Stimulated activated CD4-positive, alpha-beta T cell treated with anti-CD3 and anti-CD28 coated beads, Interleukin-1b, Interleukin-23, amount 100 ng/mL, for 48 hours (primary cell): ENCODE data around the gene RNF151.

Experiments used
- DNase-seq: peaks from one replicate; pipeline ENCODE4 v3.0.0-alpha.2; 2020

Gene RNF151

GRCh38 chr16:1993731-1994131, 27.1 kb downstream of the RNF151 start:
- DNase-seq: peak; percentile 67

- DNase-seq: no peak
These were observed 31.1 kb downstream of the RNF151 start for GRCh38 chr16:1997494-1998359.

GRCh38 chr16:1998360-1998835, 31.7 kb downstream of the RNF151 start:
- no peak for DNase-seq

DNA sequence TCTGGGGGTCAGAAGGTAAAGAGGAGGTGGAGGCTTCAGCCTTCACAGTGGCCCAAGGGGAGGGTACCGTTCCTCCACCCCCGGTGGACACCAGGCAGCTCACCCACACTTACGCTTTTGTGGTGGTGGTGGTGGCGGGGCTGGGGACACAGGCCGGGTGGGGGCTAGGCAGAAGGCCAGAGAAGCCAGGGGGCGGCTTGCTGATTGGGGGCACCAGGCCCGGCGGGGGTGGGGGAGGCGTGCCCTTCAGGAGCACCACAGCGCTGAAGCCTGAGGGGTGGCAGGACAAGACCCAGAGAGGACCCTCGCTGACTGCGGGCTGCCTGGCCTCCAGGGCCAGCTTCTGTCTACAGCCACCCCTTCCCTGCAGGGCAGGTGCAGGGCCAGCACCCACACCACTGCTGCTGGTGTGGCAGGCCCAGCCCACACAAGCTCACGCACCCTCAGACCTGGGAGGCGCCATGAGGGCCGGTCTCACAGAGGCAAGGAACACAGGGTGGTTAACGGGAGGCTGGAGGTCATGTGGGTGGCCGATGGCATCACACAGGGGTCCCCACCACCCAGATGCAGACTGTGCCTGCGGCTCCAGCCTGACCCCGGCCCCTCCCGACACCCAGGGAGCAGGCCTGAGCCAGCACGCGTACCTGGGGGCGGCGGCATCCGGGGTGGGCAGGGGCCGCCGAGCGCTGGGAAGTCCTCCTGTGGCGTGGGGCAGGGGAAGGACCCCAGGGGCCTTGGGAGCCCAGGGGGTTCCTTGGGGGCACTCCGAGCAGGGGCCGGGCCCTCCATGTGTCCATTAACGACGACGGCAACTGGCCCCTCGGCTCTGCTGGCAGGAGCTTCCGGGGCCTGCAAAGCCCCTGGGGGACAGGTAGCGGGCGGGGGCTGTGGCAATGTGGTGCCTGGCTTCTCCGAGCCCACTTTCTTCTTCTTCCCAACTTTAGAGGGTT, 32.5 kb downstream of the RNF151 start:
- DNase-seq: no peak

- no peak for DNase-seq
These were observed 33.3 kb downstream of the RNF151 start for GRCh38 chr16:1999866-2000514.

- no peak for DNase-seq
These were observed 34.4 kb downstream of the RNF151 start for GRCh38 chr16:2001035-2001434.

GRCh38 chr16:2001456-2002355, 35.0 kb downstream of the RNF151 start:
- DNase-seq: no peak

DNA sequence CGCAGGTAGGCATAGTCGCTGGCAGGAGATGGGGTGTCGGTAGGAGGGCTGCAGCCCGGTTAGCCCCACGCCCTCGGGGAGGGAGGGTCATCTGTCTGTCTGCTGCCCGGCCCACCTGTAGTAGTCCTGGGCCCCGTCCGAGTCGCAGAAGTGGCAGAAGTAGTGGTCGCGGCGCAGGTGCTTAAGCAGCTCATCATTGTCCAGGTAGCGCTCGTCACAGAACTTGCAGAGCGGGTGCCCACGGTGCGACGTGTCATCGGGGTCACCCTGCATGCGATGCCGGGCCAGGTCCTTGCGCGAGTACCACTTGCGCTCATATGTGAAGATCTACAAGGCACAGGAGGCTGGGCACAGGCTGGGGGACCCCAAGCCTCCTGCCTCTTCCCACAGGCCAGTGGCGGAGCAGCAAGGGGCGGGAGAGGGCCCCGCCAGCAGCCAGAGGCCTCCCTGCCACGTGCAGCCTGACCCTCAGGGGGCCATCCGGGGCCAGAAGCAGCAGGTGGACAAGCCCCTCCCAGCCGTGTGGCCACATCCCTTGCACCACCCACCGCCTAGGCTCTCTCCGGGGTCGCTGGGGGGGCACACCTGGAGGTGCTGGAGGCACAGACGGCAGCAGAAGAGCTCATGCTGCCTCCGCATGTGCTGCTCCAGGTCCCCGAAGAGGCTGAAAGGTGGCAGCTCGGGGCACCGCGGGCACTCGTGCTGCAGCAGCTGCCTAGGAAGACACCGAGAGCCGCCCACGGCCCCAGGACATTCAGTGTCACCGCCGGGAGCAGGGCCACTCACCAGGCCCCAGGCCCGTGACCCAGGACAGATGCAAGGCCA, 36.0 kb downstream of the RNF151 start:
- no peak for DNase-seq

DNA sequence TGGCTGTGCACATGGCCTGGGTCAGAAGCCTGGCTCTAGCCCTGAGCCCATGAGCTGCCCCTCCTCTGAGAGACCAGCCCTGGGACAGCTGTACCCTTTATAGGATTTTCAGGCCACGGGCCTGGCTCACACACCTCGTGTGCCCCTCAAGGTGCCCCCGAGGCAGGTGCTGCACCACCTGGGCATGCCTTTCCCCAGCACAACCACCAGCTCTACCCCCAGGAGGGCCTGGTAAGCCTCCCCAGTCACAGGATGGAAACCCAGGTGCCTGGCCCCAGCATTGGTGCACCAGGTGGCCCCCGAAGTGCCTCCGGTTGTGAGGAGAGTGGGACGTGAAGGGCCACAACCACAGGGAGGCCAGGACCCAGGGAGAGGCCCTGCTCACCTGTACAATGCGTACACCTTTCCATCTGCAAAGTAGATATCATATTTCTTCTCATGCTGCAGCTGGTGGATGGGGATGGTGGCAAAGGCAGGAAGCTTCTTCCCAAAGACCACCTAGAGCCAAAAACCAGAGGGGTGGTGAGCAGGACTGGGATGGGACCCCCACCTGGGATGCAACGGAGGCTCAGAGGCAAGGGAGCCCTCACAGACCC, 36.7 kb downstream of the RNF151 start:
- no peak for DNase-seq

- DNase-seq: peak; percentile 90
These were observed 37.4 kb downstream of the RNF151 start for GRCh38 chr16:2003827-2004641.

DNA sequence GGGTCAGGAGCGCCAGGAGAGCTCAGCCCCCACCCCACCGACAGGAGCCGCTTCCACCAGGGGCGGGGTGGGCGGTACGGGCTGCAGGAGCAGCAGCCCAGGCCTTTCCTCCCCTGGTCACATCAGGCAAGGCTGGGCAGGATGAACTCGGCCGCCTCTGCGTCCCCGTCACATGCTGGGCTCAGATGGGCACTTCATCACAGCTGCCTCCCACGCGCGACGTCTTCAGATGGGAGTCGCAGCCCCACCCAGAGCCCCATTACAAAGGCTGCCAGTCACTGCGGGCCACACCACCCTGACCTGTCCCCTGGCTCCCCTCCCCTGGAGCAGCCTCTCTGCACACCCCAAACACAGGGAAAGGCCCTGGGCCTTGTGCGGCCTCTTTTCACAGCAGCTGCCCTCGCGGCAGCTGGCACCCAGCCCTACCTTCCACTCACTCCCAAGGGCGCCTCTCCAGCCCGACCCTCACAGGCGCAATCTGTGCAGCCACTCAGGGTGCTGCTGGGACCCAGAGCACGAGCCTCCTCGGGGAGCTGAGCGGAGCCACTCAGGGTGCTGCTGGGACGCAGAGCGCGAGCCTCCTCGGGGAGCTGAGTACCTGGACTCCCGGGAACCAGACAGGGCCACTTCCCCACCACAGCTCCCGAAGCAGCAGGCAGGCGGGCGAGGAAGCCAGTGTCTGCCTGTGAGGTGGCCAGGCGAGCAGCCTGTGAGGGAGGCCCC, 38.3 kb downstream of the RNF151 start:
- DNase-seq: no peak

GRCh38 chr16:2005646-2006045, 39.0 kb downstream of the RNF151 start:
- DNase-seq: no peak

DNA sequence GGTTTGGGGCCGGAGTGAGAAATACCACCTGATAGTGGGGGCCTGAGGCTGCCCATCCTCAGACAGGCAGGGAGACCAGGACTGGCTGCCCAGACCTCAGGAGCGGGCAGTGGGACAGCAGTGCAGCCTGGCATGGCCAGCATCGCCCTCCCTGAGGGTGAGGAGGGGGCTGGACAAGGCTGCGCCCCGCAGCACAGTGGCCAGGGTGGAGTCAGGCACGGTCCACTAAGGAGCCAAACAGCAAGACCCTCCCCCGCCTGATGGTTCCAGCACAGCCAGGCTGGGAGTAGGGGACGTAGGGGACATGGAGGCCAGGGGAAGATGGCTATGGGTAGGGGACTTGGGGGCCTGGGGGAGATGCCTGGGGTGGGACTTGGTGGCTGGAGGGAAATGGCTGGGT, 39.7 kb downstream of the RNF151 start:
- no peak for DNase-seq

DNA sequence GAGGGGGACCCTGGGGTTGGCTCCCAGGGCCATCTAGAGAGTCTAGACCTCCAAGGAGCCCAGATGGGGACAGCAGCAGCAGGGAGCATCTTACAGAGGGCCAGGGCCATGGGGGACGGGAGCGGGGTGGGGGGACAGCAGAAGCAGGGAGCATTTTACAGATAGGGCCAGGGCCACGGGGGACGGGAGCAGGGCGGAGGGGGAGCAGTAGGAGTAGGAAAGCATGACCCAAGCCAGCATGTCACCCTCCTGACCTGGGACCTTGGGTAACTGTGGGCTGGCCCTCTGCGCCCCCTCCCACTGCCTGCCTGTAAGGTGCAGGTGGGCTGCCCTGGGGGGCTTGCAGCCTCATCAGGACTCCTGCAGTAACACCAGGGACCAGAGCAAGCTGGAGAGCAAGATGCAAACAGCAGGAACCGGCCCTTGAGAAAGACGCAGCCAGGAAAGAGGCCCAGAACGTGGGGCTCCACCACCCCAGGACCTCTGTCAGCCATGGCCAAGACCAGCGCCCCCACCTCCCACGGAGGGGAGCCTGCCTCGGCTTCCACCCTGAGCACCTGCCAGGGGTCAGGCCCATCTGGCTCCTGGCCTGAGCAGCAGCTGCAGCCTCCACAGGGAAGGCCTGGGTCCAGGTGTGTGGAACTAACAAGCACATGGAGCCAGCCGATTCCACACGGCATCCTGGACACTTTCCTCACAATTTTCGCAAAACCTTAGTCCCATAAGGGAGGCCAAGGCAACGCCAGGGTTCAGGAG, 40.6 kb downstream of the RNF151 start:
- no peak for DNase-seq

DNA sequence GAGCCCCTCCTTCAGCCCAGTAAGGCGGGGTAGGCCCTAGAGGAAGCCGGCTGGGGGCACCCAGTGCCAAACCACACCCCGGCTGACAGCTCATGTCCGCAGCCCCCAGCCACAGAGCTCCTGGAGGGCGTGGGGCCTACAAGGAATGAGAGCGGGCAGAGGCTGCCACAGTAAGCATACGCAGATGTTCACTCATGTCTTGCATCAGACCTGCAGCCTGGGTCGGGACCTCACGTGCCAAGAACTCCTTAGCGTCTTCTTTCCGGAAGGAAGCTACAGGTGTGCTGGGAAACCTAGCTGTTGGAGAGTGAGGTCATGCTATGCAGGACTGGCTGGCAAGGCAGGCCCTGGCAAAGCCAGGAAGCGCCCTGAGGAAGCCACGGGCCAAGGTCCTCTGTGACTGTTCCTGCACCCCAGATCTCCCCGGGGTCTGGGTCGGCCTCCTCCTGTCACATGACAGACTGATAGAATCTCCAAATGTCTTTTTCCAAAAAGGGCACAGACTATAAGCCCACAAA, 41.4 kb downstream of the RNF151 start:
- peak; percentile 34 for DNase-seq

DNA sequence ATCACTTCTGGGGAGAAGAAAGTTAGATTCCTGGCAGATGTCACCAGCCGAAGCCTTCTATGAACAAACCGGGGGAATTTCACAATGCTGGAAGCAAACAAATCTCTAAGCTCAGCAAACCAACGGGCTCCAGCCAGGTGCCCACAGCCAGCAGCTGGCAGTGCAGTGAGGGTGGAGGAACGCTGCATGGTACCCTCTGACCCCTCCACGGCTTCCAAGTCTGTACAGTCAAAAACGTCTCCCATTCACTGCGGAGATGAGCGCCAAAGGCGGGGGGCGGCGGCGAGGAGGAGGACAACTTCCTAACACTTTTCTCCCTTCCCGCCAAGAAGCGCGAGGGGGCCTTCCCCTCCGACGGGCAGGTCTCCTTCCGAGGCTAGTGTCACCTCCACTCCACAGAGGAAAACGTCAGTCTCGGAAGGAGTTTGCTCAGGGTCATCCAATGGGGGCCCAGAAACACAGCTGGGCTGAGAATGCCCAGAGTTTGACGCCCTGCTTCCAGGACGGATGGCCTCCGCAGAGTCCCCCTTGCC, 42.0 kb downstream of the RNF151 start:
- DNase-seq: peak; percentile 46

- no peak for DNase-seq
These were observed 42.6 kb downstream of the RNF151 start for GRCh38 chr16:2009164-2009711.
